CD4-positive, alpha-beta T cell treated with Interleukin-2 at 100 ng/mL for 4 hours (primary cell): Measurements from ENCODE around the gene ARHGEF4.

Experiments
- DNase-seq: peaks from one replicate; pipeline ENCODE4 v3.0.0-alpha.2; 2020; ENCODE audit warnings: low spot score

The ARHGEF4 gene

DNA sequence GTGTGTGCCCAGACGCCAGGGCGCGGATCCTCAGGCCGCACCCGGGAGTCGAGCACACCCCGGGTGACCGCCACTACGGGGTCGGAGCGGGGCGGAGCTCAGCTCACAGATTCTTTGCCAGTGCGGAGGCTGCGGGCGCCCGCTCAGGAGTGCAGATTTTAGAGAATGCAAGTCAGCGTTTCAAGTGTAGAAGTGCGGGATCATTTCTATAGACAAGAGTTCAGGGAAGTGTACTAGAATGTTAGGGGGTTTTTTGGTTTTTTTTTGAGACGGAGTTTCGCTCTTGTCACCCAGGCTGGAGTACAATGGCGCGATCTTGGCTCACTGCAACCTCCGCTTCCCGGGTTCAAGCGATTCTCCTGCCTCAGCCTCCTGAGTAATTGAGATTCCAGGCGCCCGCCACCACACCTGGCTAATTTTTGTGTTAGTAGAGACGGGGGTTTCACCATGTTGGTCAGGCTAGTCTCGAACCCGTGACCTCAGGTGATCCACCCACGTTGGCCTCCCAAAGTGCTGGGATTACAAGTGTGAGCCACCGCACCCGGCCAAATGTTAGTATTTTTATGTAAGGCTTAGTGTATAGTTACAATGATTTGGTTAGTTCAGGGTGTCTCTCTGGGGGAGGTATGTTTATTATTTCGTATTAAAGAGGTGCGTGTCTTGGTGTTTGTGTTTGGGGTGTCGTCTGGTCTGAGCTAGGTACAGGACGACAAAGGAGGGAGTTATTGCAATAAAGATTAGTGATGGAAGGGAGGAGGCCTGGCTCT, 257.2 kb downstream of the ARHGEF4 start:
- DNase-seq = no peak

DNA sequence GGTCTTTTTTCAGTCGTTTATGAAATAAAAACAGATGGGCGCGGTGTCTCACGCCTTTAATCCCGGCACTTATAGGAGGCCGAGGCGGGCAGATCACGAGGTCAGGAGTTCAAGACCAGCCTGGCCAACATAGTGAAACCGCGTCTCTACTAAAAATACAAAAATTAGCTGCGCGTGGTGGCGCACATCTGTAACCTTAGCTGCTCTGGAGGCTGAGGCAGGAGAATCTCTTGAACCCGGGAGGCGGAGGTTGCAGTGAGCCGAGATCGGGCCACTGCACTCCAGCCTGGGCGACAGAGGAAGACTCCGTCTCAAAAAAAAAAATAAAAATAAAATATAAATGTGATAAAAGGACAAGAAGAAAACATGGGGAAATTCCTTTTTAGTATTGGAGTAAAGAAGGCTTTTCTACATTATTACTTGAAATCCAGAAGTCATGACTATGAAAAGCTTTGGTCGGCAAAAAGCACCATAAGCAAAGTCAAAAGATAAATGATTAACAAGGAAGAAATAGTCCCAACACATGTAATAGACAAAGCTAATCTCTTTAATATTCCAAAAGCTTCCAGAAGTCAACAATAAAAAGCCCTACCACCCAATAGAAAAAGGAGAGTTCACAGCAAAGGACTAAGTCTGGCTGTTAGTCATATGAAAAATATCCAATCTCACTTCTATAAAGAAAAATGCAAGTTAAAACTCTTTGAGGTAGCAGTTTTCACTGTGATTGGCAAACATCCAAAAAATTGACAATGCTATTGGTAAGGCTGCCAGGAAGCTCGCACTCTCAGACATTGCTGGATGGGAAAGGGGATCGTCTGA, 258.0 kb downstream of the ARHGEF4 start:
- DNase-seq = no peak
